Activated effector memory CD4-positive, alpha-beta T cell treated with anti-CD3 and anti-CD28 coated beads, Interleukin-2, amount 50 U/mL, for 16 hours (primary cell): ENCODE data around the gene RAD52.

Experiments
- DNase-seq: peaks from one replicate; pipeline ENCODE4 v3.0.0-alpha.2; 2020

Gene RAD52

DNA sequence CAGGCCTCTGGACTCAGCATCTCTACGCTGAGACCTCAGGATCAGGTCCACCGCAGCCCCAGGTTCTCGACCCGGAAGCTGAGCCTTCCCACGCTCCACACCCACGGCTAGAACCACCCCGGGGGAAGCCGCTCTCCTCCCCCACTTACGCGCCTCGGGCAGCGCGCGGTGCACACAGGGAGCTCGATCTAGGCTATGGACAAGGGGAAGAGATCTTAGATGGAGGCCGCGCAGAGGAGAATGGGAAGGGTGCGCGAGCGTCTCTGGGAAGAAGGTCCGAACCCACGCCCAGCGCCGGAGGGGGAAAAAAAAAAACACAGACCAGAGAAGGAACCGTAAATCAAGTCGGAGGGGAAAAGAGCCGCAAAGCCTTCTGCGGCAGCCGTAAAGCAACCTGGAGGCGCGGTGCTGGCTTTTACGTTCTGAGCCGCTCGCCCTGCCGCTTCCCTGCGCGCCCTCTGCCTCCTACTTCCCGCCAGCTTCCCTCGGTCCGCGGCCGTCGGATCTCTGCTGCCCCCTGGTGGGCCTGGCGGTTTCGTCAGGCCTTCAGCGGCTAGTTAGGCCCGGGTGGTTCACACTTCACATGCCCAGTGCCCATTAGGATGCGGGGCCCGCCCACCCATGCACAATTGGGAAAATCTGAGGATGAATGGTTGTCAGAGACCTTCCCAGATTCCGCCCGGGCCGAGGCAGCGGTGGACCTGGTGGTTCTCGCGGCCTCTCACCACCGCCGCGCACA is at the start of gene RAD52:
TSS of gene RAD52 (minus strand) at position 242 of the 739 bp plus-strand sequence. CDS start 16,636 bp downstream, outside the sequence.
- peak; percentile 99 for DNase-seq

DNA sequence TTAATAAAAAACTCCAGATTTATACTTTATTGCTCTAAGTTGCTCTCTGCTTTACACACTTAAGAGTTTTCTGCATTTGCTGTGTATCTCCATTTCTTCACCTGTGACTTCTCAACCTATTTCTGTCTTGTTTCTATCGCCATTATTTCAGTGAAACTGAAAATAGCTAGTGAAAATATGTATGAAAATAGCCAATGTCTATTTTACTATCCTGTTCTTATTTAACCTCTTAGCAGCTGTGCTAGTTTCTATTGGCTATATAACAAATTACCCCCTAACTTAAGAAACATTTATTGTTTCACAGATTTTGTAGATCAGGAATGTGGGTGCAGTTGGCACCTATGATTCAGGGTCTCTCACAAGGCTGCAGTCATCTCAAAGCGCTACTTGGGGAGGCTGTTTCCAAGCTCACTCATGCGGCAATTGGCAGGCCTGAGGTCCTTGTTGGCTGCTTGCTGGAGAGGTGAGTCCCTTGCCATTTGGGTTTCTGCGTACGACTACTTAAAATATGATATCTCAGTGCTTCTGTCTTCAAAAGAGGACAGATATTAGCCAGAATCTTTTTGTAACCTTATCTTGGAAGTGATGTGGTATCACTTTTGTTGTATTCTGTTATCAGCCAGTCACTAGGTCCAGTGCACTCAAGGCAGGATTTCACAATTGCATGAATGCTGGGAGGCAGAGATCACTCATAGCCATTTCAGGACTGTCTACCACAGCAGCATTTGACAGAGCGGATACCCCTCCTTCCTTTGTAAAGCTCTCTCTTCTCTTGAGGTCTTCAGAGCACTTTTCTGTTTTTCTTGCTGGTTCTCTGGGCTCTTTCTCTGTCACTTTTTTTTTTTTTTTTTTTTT is 48.8 kb upstream of the RAD52 start:
- no peak for DNase-seq

DNA sequence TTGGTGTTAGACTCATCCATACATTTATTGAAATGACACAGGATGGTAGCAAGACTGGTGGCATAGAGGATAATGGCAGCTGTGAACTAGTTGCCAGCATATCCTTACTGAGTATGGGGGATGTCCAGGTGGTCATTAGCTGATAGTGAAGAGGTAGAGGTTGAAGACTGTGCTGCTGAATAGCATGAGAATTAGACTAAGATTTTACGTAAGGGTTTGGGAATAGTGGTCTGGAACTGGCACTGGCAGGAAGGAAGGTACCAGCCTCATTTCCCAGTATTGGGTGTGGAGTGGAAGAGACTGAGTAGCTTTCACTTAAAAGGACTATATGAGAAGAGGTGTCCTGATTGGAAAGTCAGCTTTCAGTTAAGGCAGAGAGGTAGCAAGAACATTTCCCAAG is 48.0 kb upstream of the RAD52 start:
- no peak for DNase-seq

- no peak for DNase-seq
Observed at GRCh38 chr12:996881-997280, 47.4 kb upstream of the RAD52 start.

DNA sequence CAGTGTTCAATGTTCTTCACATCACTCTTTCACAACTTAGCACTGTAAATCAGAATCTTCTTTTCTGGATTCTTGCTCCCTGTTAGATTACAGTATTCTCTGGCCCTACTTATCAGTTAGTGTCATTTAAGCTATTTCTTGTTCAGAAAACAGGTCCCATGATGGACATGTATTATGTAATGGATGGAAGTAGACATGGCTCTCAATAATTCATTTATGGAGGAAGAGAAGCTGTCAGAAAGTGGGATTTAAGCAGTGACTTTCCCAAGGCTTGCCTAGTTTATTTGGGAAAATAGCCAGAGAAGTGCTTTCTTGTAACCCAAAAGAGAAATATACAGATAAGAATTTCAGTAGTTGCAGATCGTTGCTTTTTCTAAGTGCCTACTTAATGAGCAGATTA is 43.2 kb upstream of the RAD52 start:
- no peak for DNase-seq

- no peak for DNase-seq
Observed at GRCh38 chr12:991350-992333, 42.1 kb upstream of the RAD52 start.

DNA sequence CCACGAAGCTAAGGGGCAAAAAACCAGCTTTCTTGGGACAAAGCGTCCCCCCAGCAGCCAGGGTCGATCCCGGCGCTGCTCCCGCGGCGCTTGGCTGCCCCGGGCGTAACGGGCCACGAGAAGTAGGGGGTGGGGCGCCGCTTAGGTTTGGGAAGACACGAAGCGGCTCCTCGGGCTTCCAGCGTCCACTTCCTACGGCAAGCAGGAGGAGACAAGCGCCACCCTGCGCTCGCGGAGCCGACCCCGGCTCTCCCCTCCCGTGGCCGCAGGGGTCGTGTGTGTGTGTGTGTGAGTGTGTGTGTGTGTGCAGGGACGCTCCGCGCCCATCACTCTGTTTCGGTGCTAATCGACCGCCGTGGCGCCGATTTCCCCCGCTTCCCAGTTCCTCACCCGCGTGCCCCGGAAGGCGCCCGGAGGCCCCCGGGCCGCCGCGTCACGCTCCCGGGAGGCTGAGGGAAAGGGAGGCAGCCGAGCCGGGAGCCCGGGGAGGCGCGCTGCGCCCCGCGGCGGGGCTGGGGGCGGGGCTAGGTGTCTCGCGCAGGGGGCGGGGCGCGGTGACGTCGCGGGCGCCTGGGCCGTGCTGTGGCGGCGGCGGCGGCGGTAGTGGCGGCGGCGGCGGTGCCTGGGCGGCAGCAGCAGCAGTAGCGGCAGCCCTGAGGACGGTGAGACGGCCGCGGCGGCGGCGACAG is 41.3 kb upstream of the RAD52 start, which contains the start of gene ERC1:
TSS of gene ERC1 (plus strand) at position 563 of the 689 bp plus-strand sequence. CDS start 36,681 bp downstream, outside the sequence.
- peak; percentile 94 for DNase-seq

- peak; percentile 80 for DNase-seq
Observed at GRCh38 chr12:989751-990660, 40.5 kb upstream of the RAD52 start.

- no peak for DNase-seq
Observed at GRCh38 chr12:989051-989450, 39.6 kb upstream of the RAD52 start.

GRCh38 chr12:988646-989045 is 39.2 kb upstream of the RAD52 start:
- DNase-seq, result no peak

- DNase-seq, result no peak
Observed at GRCh38 chr12:981961-982360, 32.5 kb upstream of the RAD52 start.

- no peak for DNase-seq
Observed at GRCh38 chr12:981176-981828, 31.8 kb upstream of the RAD52 start.

DNA sequence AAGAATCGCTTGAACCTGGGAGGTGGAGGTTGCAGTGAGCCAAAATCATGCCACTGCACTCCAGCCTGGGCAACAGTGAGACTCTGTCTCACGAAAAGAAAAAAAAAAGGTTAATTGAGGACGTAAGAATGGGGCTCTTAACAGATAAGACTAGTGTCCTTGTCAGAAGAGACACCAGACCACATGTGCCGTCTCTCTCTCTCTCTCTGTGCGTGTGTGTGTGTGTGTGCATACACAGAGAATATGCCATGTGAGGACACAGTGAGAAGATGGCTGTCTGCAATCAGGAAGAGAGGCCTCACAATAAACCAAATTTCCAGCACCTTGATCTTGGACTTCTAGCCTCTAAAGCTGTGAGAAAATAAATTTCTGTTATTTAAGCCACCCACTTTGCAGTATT is 29.9 kb upstream of the RAD52 start:
- no peak for DNase-seq

GRCh38 chr12:977156-977555 is 27.7 kb upstream of the RAD52 start:
- no peak for DNase-seq

- DNase-seq, result no peak
Observed at GRCh38 chr12:976644-977043, 27.1 kb upstream of the RAD52 start.

DNA sequence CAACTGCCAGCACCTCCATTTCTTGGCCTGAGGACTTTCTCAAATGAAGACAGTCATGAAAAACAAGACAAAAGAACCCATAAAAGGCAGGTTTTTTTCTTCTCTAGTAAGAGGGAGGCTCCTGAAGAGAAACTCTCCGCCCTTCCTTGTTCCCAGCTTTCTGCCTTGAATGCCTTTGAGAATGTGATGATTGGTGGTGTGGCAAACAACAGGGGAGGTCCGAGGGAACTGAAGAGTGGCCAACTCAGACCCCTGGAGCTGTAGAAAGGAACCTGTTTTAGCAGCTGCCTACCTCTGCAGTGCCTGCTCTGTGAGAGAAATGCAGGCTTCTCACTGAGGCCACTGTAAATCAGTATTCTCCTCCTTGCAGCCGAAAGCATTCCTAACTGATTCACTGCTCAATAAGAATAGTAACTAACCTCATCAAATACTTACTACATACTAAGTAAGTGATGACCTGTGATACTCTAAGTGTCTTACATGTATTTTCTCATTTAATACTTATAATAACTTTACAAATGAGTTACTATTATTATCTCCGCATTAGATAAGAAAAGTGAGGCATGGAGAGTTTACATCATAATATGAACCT is 24.9 kb upstream of the RAD52 start:
- DNase-seq, result no peak

- no peak for DNase-seq
Observed at GRCh38 chr12:971991-972390, 22.5 kb upstream of the RAD52 start.

- no peak for DNase-seq
Observed at GRCh38 chr12:969821-970220, 20.3 kb upstream of the RAD52 start.

DNA sequence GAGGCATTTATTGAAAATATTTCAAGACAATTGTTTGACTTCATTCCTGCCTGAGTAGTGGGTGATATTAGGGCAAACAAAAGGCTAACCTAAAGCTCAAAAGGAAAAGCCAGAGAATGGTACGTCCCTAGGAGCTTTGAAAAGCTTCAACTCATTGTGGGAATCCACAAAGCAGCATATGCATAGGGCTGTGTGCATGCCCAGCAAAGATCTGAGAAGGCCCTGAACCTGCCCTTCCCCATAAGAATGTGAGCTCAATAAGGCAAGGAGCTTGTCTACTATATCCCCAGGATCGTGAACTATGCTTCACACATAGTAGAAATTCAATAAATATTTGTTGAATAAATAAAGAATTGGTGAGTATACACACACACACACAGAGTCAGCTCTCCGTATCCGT is 19.1 kb upstream of the RAD52 start:
- DNase-seq, result no peak

- DNase-seq, result no peak
Observed at GRCh38 chr12:967641-968040, 18.1 kb upstream of the RAD52 start.
